A549 (cell line): ENCODE data around the gene KLHL3. TPM values are rescaled to one million over a fixed set of nuclear protein-coding genes. Genes with fewer than 3 reads are reported as not detected.

ENCODE experiments used
- ATAC-seq, 2 experiments: fragments of 200-7000 bp in 1 of 2; fragments of >200 bp in 1 of 2; cut with Nextera tagmentation in 1 of 2; cut with Tn5 transposase in 1 of 2; 3 replicates each; pipeline versions ENCODE4 v1.8.0 to v1.9.1; 2018 to 2020; ENCODE audit warnings: mild to moderate bottlenecking in 1 of 2, moderate library complexity in 1 of 2
- CTCF ChIA-PET: fragments of 300-600 bp; sonication (Branson Sonifier 250); formaldehyde crosslinking; extraction: SDS; loops from one replicate; lab custom pipeline; 2021; ENCODE audit warnings: antibody characterized with exemption, inconsistent platforms; lab: Yijun Ruan, JAX
- POLR2A ChIA-PET: fragments of 350-600 bp; formaldehyde crosslinking; extraction: SDS; loops from one replicate; lab custom pipeline; 2021; ENCODE audit warnings: antibody characterized with exemption, inconsistent platforms; lab: Yijun Ruan, JAX
- DNase-seq, 2 experiments: peaks; one replicate each; pipeline versions ENCODE4 v3.0.0 to v3.0.0-alpha.2; 2011 to 2016; ENCODE audit warnings: low read depth in 1 of 2, low spot score in 1 of 2
- FAIRE-seq: peaks from 2 replicates; lab custom pipeline; 2011; peaks lifted over from hg19 to GRCh38; lab: Jason Lieb, UNC
- H3K27ac ChIP-seq, 2 experiments: fragments of >200 bp; sonication (Bioruptor Twin); formaldehyde crosslinking; 3 replicates each; pipeline ENCODE4 v1.5.1; 2016 to 2017
- H3K4me1 ChIP-seq: fragments of >200 bp; sonication (Bioruptor Twin); formaldehyde crosslinking; 3 replicates; pipeline ENCODE4 v1.6.1; 2016
- H3K4me2 ChIP-seq: fragments of >200 bp; sonication (Bioruptor Twin); formaldehyde crosslinking; 3 replicates; pipeline ENCODE4 v1.6.1; 2016
- H3K4me3 ChIP-seq: fragments of >200 bp; sonication (Bioruptor Twin); formaldehyde crosslinking; 3 replicates; pipeline ENCODE4 v1.5.1; 2016
- H3K9me3 ChIP-seq: fragments of >200 bp; sonication (Bioruptor Twin); formaldehyde crosslinking; 3 replicates; pipeline ENCODE4 v1.6.1; 2016
- BCL3 ChIP-seq: fragments of >200 bp; sonication (Bioruptor Twin); formaldehyde crosslinking; IDR thresholded peaks from 3 replicates; pipeline ENCODE4 v1.6.1; 2016
- CEBPB ChIP-seq, 2 experiments: fragments of >200 bp in 1 of 2; sonication (Bioruptor Twin) in 1 of 2; formaldehyde crosslinking in 1 of 2; IDR thresholded peaks; 2 replicates each; pipeline ENCODE4 v1.6.1; 2012 to 2016
- CHD4 ChIP-seq: fragments of 200-600 bp; sonication (generic); IDR thresholded peaks from 2 replicates; pipeline ENCODE4 v1.6.1; 2016; ENCODE audit warnings: antibody characterized with exemption, mild to moderate bottlenecking, borderline replicate concordance
- CTCF ChIP-seq: fragments of >200 bp; sonication (Bioruptor Twin); formaldehyde crosslinking; IDR thresholded peaks from 3 replicates; pipeline ENCODE4 v1.5.1; 2016
- E2F6 ChIP-seq: IDR thresholded peaks from 2 replicates; pipeline ENCODE4 v1.6.1; 2012; ENCODE audit warnings: low read depth, borderline replicate concordance
- EHF ChIP-seq: fragments of 250-450 bp; sonication (Bioruptor Pico); IDR thresholded peaks from 2 replicates; pipeline ENCODE4 v1.5.0; 2020; ENCODE audit warnings: mild to moderate bottlenecking
- EHMT2 ChIP-seq: fragments of 200-600 bp; sonication (generic); IDR thresholded peaks from 2 replicates; pipeline ENCODE4 v1.6.1; 2016; ENCODE audit warnings: antibody characterized with exemption, low read depth, mild to moderate bottlenecking, moderate library complexity
- FOSB ChIP-seq: fragments of 250-450 bp; sonication (Bioruptor Pico); IDR thresholded peaks from 2 replicates; pipeline ENCODE4 v1.5.0; 2020; ENCODE audit warnings: mild to moderate bottlenecking, moderate library complexity
- FOSL2 ChIP-seq, 2 experiments: fragments of 450-650 bp in 1 of 2; fragments of >200 bp in 1 of 2; sonication (Bioruptor Twin) in 1 of 2; formaldehyde crosslinking; IDR thresholded peaks; 2 replicates each; pipeline versions ENCODE4 v1.5.0 to v1.6.1; 2016 to 2020; ENCODE audit warnings: mild to moderate bottlenecking in 1 of 2, moderate library complexity in 1 of 2
- FOXS1 ChIP-seq: fragments of 250-450 bp; sonication (Bioruptor Pico); IDR thresholded peaks from 2 replicates; pipeline ENCODE4 v1.5.0; 2020; ENCODE audit warnings: mild to moderate bottlenecking, moderate library complexity
- GATA3 ChIP-seq: IDR thresholded peaks from 2 replicates; pipeline ENCODE4 v1.6.1; 2012; ENCODE audit warnings: borderline replicate concordance
- HOXA7 ChIP-seq: fragments of 250-450 bp; sonication (Bioruptor Pico); IDR thresholded peaks from 2 replicates; pipeline ENCODE4 v1.5.0; 2020; ENCODE audit warnings: mild to moderate bottlenecking, moderate library complexity
- HOXB13 ChIP-seq: fragments of 250-450 bp; sonication (Bioruptor Pico); IDR thresholded peaks from 2 replicates; pipeline ENCODE4 v1.5.0; 2020; ENCODE audit warnings: low read depth, mild to moderate bottlenecking, moderate library complexity
- JUN ChIP-seq, 2 experiments: fragments of >200 bp; sonication (Bioruptor Twin); formaldehyde crosslinking; IDR thresholded peaks; 2 replicates in 1 of 2; 3 replicates in 1 of 2; pipeline ENCODE4 v1.6.1; 2016 to 2017
- KDM1A ChIP-seq: fragments of 200-600 bp; sonication (generic); IDR thresholded peaks from 2 replicates; pipeline ENCODE4 v1.6.1; 2016; ENCODE audit warnings: low read depth, mild to moderate bottlenecking
- MAFK ChIP-seq: fragments of 450-650 bp; IDR thresholded peaks from 2 replicates; pipeline ENCODE4 v1.6.1; 2014; ENCODE audit not compliant: partially characterized antibody
- POLR2A ChIP-seq: IDR thresholded peaks from 2 replicates; pipeline ENCODE4 v1.6.1; 2012; ENCODE audit warnings: mild to moderate bottlenecking, low read length
- POLR2AphosphoS2 ChIP-seq: conservative IDR thresholded peaks from 2 replicates; pipeline ENCODE4 v1.6.1; 2012; ENCODE audit warnings: low read length, improper control_type of control experiment, inconsistent platforms
- RAD21 ChIP-seq, 2 experiments: fragments of >200 bp in 1 of 2; sonication (Bioruptor Twin) in 1 of 2; formaldehyde crosslinking in 1 of 2; IDR thresholded peaks in 1 of 2; conservative IDR thresholded peaks in 1 of 2; 2 replicates in 1 of 2; 3 replicates in 1 of 2; pipeline ENCODE4 v1.6.1; 2012 to 2018; ENCODE audit warnings: inconsistent platforms in 1 of 2
- RARB ChIP-seq: fragments of 250-450 bp; sonication (Bioruptor Pico); IDR thresholded peaks from 2 replicates; pipeline ENCODE4 v1.8.0; 2021; ENCODE audit warnings: mild to moderate bottlenecking, moderate library complexity
- RFX5 ChIP-seq: fragments of 450-650 bp; IDR thresholded peaks from 2 replicates; pipeline ENCODE4 v1.7.1; 2014; ENCODE audit warnings: antibody characterized with exemption, mild to moderate bottlenecking, moderate library complexity
- RNF2 ChIP-seq: fragments of 200-600 bp; sonication (generic); IDR thresholded peaks from 2 replicates; pipeline ENCODE4 v1.6.1; 2016; ENCODE audit warnings: low read depth, mild to moderate bottlenecking, antibody characterized with exemption, moderate library complexity, borderline replicate concordance
- TFCP2L1 ChIP-seq: fragments of 250-450 bp; sonication (Bioruptor Pico); IDR thresholded peaks from 2 replicates; pipeline ENCODE4 v1.5.0; 2021; ENCODE audit warnings: mild to moderate bottlenecking
- ZSCAN20 ChIP-seq: fragments of 250-450 bp; sonication (Bioruptor Pico); IDR thresholded peaks from 2 replicates; pipeline ENCODE4 v1.8.0; 2022; ENCODE audit warnings: mild to moderate bottlenecking, moderate library complexity
- WGBS: methylation state at CpG from one replicate; pipeline ENCODE4 v1.1.6; 2017; ENCODE audit errors: missing lambda C conversion rate; 5-methylcytosine and 5-hydroxymethylcytosine counted together
- polyA plus RNA-seq, 4 experiments: library from polyadenylated mRNA; depleted of rRNA in 3 of 4; stranded (reverse); fragments of >200 nt; fragmentation: RNase III in 1 of 4; extraction: RNeasy Plus Mini Kit Qiagen cat#74134 plus additional on column Dnase treatment in 1 of 4; gene quantifications; 2 replicates in 3 of 4; 3 replicates in 1 of 4; pipeline ENCODE4 v1.2.3, GENCODE V29; 2011 to 2017
- TF ChIP-seq, protein P1 (sequence below): fragments of 250-450 bp; sonication (Bioruptor Pico); IDR thresholded peaks from 2 replicates; pipeline ENCODE4 v1.5.0; 2020; ENCODE audit warnings: low read depth, mild to moderate bottlenecking, moderate library complexity
- TF ChIP-seq, protein P2 (sequence below): IDR thresholded peaks from 2 replicates; pipeline ENCODE4 v1.6.1; 2012

KLHL3 gene
- polyA plus RNA-seq, 2 of the 4 experiments (the other 2 are of a cell fraction) = 0.35 to 1.1 TPM

GRCh38 chr5:137693307-137693950 lies 42.5 kb downstream of the KLHL3 start:
- POLR2A ChIA-PET = no interaction called here
- H3K4me2 ChIP-seq = no peak overlapping the region
- H3K9me3 ChIP-seq = no peaks in the 10 kb centered on the region
- no peak overlapping the region for H3K27ac ChIP-seq
- no peak overlapping the region for H3K4me3 ChIP-seq
- TF ChIP-seq, protein P1, sequence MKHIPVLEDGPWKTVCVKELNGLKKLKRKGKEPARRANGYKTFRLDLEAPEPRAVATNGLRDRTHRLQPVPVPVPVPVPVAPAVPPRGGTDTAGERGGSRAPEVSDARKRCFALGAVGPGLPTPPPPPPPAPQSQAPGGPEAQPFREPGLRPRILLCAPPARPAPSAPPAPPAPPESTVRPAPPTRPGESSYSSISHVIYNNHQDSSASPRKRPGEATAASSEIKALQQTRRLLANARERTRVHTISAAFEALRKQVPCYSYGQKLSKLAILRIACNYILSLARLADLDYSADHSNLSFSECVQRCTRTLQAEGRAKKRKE = no peak
- TF ChIP-seq CTCF (no peak), EHMT2 (no peak), CHD4 (no peak), POLR2A (no peak), HOXA7 (no peak), ZSCAN20 (CRISPR knock-in tag) (no peak), BCL3 (no peak)
- TF ChIP-seq, all 56 proteins: peak for 0
- CTCF ChIA-PET = interaction anchor here (0.8 to 1.8 kb wide), 7 partner anchors 8 to 440 kb away, joined by 3 to 7 read pairs (median 3); no protein-coding TSS in a partner anchor
- no peak for ATAC-seq
- DNase-seq = no peak
- WGBS = 44% methylated on average over 1 of the region's 1 CpG
- no peaks in the 10 kb centered on the region for H3K4me1 ChIP-seq
- FAIRE-seq = no peak

GRCh38 chr5:137689306-137689705 lies 46.6 kb downstream of the KLHL3 start:
- CTCF ChIA-PET = interaction anchor here (1.8 kb wide), 1 partner anchor 29 kb away, joined by 6 read pairs; no protein-coding TSS in a partner anchor
- no peak for TF ChIP-seq ZSCAN20 (CRISPR knock-in tag)
- no peak for TF ChIP-seq E2F6
- TF ChIP-seq MAFK = no peak
- TF ChIP-seq GATA3 = no peak
- no peak for TF ChIP-seq FOXS1 (CRISPR knock-in tag)
- no peak for TF ChIP-seq HOXB13 (CRISPR knock-in tag)
- TF ChIP-seq, all 56 proteins: peak for 0
- 37% methylated on average over 2 of the region's 2 CpGs for WGBS
- ATAC-seq = no peak
- FAIRE-seq = no peak
- Histone ChIP-seq H3K9me3 (no peaks in the 10 kb centered on the region), H3K4me3 (no peak overlapping the region), H3K27ac (no peak overlapping the region), H3K4me2 (no peak overlapping the region), H3K4me1 (no peaks in the 10 kb centered on the region)
- POLR2A ChIA-PET = no interaction called here
- no peak for DNase-seq

GRCh38 chr5:137688210-137688840 lies 47.6 kb downstream of the KLHL3 start:
- no peak for FAIRE-seq
- Histone ChIP-seq H3K27ac (no peak overlapping the region), H3K4me2 (no peak overlapping the region), H3K4me3 (no peak overlapping the region), H3K9me3 (no peaks in the 10 kb centered on the region), H3K4me1 (no peaks in the 10 kb centered on the region)
- 39% methylated on average over 5 of the region's 5 CpGs for WGBS
- peak in 1 of 2 experiments; percentile 13; a peak in 1 of 6 replicates for ATAC-seq
- no peak for DNase-seq
- TF ChIP-seq KDM1A (no peak), POLR2AphosphoS2 (no peak), RAD21 (conservative IDR thresholded peaks at IDR 0.05 in 1 of 2, IDR thresholded peaks at IDR 0.05 in 1 of 2) (no peak), EHMT2 (no peak), JUN (IDR thresholded peaks at IDR 0.05) (no peak), RARB (CRISPR knock-in tag) (no peak), RFX5 (no peak), EHF (CRISPR knock-in tag) (no peak), FOSL2 (IDR thresholded peaks at IDR 0.05) (no peak), FOSL2 (CRISPR knock-in tag; IDR thresholded peaks at IDR 0.05) (no peak), TFCP2L1 (CRISPR knock-in tag) (no peak), ZSCAN20 (CRISPR knock-in tag) (no peak), BCL3 (no peak), CEBPB (IDR thresholded peaks at IDR 0.05) (no peak), FOSB (CRISPR knock-in tag) (no peak), HOXB13 (CRISPR knock-in tag) (no peak), RNF2 (no peak)
- TF ChIP-seq, protein P2, sequence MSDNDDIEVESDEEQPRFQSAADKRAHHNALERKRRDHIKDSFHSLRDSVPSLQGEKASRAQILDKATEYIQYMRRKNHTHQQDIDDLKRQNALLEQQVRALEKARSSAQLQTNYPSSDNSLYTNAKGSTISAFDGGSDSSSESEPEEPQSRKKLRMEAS = no peak
- ChIA-PET POLR2A (no interaction called here), CTCF (interaction anchor here (1.8 kb wide), 1 partner anchor 28 kb away, joined by 6 read pairs; no protein-coding TSS in a partner anchor)
